Activated T-cell treated with anti-CD3 and anti-CD28 coated beads, Interleukin-2, amount 50 U/mL, for 72 hours (primary cell): ENCODE measurements around the gene BABAM2. TPM values are rescaled to one million over a fixed set of nuclear protein-coding genes. Genes with fewer than 3 reads are reported as not detected.
A peak's percentile ranks its signal among the peaks of the same experiment; 100 is the strongest.

Experiments
- ATAC-seq, 2 donors: fragments of 150-1000 bp; cut with Tn5 transposase; replicated peaks in 1 of 2; 2 replicates each; pipeline ENCODE4 v1.10.0; 2021; ENCODE audit warnings: moderate library complexity in 2 of 2, mild to moderate bottlenecking in 1 of 2
- DNase-seq, 2 donors: peaks; one replicate each; pipeline ENCODE4 v3.0.0; 2021 to 2022; ENCODE audit warnings: mixed read lengths in 1 of 2
- H3K27ac Mint-ChIP-seq: one replicate; pipeline ENCODE4 v1.8.0; 2022; ENCODE audit warnings: mild to moderate bottlenecking, moderate library complexity, mixed read lengths
- H3K27me3 Mint-ChIP-seq: one replicate; pipeline ENCODE4 v1.8.0; 2022; ENCODE audit warnings: low read depth, mixed read lengths
- H3K36me3 Mint-ChIP-seq, 2 donors: one replicate each; pipeline ENCODE4 v1.8.0; 2022; ENCODE audit warnings: mixed read lengths in 2 of 2, mild to moderate bottlenecking in 1 of 2; ENCODE audit not compliant: insufficient read depth in 2 of 2
- H3K4me1 Mint-ChIP-seq: one replicate; pipeline ENCODE4 v1.8.0; 2022; ENCODE audit warnings: low read depth, mixed read lengths
- H3K4me3 Mint-ChIP-seq, 2 donors: one replicate each; pipeline ENCODE4 v1.8.0; 2022; ENCODE audit warnings: mild to moderate bottlenecking in 2 of 2, mixed read lengths in 2 of 2, moderate library complexity in 2 of 2
- H3K9me3 Mint-ChIP-seq, 2 donors: one replicate each; pipeline ENCODE4 v1.8.0; 2022; ENCODE audit warnings: mixed read lengths in 2 of 2
- total RNA-seq, 2 donors: library from RNA; stranded (reverse); gene quantifications; one replicate each; pipeline ENCODE4 v1.2.3, GENCODE V29; 2022

BABAM2 gene
- total RNA-seq, 2 donors from 2014 or later = 96.6 to 97.2 TPM

DNA sequence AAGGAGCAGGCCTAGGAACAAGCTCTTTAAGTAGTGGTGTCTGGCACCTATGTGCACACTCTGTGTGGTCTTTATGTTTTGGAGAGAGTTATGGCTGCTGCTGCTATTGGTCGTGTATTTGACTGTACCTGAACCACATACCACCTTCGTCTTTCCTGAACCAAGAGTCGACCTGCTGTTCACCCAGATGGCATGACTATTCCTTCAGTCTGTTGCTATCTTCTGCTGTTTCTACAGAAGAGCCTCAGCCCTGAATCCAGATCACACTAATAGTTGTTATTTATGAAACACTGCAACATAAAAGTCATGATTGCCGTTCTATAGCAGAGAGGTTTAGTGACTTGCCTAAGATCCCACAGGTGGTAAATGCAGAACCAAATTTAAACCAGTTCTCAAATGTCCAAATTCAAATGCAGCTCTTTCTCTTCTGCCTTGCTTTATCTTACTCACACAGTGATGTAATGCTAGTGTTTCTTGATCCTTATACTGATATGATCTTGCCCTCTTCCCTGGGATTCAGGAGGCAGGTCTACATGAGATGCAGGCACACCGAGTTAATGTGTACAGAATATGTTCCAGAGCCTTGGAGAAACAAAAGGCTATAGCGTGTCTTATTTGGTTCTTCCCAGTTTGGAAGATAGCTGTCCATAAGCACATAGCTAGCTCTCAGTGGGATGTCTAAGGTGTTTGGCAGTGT, 380.1 kb downstream of the BABAM2 start:
- Mint-ChIP-seq H3K27ac (no peak overlapping the region), H3K4me3 (no peak overlapping the region), H3K27me3 (no peaks in the 10 kb centered on the region), H3K4me1 (peaks cover 47% of the 10 kb centered on the region), H3K36me3 (peaks cover 6 to 7% of the 10 kb centered on the region in 2 donors), H3K9me3 (peaks cover 0 to 5% of the 10 kb centered on the region in 2 donors)
- DNase-seq = no peak
- no peak for ATAC-seq

DNA sequence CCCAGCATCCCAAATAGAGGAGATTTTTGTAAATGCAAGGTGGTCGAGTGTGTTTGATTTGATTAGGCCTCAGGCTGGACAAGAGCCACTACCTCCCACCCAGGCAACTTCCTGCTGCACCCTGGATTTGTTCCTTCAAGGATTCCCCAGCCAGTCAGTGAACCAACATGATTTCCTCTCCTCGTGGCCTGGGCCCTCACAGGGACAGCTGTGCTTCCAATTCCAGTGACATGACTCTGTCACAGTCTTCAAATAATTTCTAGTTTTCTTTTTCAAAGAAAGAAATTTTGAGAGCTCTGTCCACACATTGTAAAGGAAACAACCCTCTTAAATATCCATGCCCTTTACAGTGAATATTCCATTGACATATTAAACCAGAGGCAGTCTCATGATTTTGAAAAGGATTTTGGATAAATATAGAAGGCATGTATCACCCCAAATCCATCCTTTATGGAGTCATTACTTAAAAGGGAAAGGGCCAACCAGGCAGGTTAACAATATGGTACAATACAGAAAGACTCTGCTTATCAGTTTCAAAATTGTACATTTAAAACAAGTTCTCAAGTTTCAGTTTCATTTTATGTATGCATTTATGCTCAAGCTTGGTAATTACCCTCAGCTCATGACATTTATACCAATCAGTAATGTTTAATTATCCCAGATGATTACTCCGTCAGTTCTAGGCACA, 380.8 kb downstream of the BABAM2 start:
- peak; percentile 18 to 31 for ATAC-seq
- no peaks in the 10 kb centered on the region for H3K27me3 Mint-ChIP-seq
- peak overlapping the region; percentile 40 to 75 for H3K4me3 Mint-ChIP-seq
- H3K27ac Mint-ChIP-seq = peak overlapping the region; percentile 24
- no peak for DNase-seq
- H3K9me3 Mint-ChIP-seq = peaks cover 0 to 3% of the 10 kb centered on the region in 2 donors
- peaks cover 54% of the 10 kb centered on the region for H3K4me1 Mint-ChIP-seq
- H3K36me3 Mint-ChIP-seq = peaks cover 5 to 6% of the 10 kb centered on the region in 2 donors

DNA sequence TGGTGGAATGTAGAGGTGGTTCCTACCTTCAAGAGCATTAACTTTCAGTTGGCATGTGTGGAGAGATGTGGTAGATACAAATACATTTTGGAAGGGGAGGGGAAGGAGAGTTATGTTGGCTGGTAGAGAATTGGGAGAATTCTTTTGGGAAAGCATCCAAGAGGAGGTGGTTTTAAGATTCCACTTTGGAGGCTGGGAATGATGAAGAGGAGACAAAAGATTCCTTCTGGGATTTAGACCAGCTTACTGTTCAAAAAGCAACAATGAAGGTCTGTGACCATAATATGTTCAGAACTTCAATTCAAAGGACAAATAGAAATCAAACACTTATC, 381.4 kb downstream of the BABAM2 start:
- peaks cover 0 to 3% of the 10 kb centered on the region in 2 donors for H3K9me3 Mint-ChIP-seq
- no peaks in the 10 kb centered on the region for H3K27me3 Mint-ChIP-seq
- peak overlapping the region; percentile 40 to 75 for H3K4me3 Mint-ChIP-seq
- ATAC-seq (no peak), DNase-seq (no peak)
- peaks cover 60% of the 10 kb centered on the region for H3K4me1 Mint-ChIP-seq
- peaks cover 4 to 6% of the 10 kb centered on the region in 2 donors for H3K36me3 Mint-ChIP-seq
- H3K27ac Mint-ChIP-seq = peak overlapping the region; percentile 24

DNA sequence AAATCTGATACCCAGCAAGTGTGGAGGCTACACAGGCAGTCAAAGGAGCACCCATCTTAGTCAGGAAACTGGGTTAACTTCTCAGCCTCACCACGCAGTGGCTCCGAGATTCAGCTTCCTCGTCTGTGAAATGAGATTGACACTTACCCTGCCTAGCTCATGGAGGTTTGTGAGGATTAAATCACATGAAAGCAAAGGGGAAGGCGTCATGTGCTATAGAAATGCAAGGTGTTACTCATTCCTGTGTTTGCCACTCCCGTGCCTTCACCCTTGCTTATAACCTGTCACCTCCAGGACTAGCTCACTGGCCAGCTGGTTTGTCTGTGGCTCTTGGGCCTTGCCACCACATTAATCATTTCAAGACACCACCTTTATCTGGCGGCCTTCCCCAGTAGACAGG, 383.2 kb downstream of the BABAM2 start:
- Mint-ChIP-seq H3K27me3 (no peaks in the 10 kb centered on the region), H3K4me1 (peaks cover 63% of the 10 kb centered on the region), H3K27ac (no peak overlapping the region), H3K9me3 (peaks cover 0 to 3% of the 10 kb centered on the region in 2 donors), H3K36me3 (peaks cover 4 to 9% of the 10 kb centered on the region in 2 donors), H3K4me3 (no peak overlapping the region)
- DNase-seq = peak; percentile 18 to 26
- peak; percentile 26 to 58 for ATAC-seq

DNA sequence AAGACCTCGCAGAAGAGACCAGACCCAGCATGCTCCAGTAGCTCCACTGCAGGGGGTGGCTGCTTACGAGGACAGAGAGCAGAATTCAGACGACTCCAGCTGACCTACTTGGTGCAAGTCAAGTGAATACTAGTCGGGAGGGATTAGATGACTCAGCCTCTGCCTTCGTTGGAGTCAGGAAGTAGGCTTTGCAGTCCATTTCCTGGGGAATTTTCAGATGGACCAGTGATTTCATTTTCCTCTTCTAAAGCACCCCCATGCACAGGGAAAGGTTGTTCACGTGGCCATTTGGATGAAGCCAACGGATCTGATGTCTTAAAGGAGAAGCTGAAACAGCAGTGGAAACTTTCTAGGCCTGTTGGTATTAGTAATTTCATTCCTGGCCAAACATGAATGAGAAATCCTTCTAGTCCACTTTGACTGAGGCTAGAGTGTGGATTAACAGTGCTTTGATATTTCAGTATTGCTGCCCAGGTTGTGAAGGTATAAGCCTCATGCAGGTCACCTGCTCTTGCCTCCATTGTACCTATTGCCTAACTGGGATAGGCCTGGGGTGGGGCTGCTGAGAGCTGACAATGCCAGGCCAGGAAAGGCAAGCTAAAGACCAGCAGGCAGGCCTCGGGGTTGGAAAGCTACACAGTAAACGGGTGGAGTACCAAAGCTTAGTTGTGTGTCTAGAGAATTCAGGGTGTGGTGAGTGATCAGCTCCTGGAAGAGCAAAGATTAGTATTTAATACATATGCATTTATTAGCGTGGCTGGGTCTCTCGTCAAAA, 384.6 kb downstream of the BABAM2 start:
- DNase-seq = peak in 1 of 2 donors; percentile 6
- Mint-ChIP-seq H3K27me3 (no peaks in the 10 kb centered on the region), H3K9me3 (peaks cover 0 to 3% of the 10 kb centered on the region in 2 donors), H3K4me1 (peaks cover 63% of the 10 kb centered on the region), H3K27ac (peak overlapping the region; percentile 63), H3K36me3 (peaks cover 4 to 9% of the 10 kb centered on the region in 2 donors), H3K4me3 (peak overlapping the region; percentile 36 to 59)
- ATAC-seq = no peak

DNA sequence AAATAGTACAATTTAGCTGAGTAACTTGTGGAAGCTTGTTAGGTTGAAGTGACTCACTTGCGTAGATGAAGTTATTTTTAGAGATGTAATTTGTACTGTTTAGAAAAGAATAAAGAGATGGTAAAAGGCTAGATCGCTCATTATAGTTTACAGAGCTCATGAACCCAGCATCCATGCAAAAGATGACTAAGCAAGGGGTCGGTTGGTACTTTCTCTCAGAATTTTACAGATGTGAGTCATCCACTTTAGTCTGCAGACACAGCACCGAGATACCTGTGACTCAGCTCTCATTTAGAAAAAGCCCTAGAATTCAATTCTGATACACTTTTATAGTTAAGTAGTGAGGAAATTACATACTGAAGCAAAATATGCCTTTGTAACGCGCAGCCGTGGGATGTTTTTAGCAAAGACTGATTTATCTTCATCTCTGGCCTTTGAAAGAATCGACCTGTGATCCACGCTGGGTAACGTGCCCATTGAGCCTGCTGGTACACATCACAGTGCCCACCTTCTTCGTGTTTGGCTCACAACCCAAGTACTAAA, 385.6 kb downstream of the BABAM2 start:
- Mint-ChIP-seq H3K4me1 (peaks cover 57% of the 10 kb centered on the region), H3K27me3 (no peaks in the 10 kb centered on the region), H3K9me3 (peaks cover 0 to 3% of the 10 kb centered on the region in 2 donors), H3K27ac (peak overlapping the region; percentile 50), H3K36me3 (peaks cover 6 to 7% of the 10 kb centered on the region in 2 donors), H3K4me3 (peak overlapping the region; percentile 20 to 59)
- ATAC-seq (peak; percentile 93 to 97), DNase-seq (peak; percentile 43 to 46)

DNA sequence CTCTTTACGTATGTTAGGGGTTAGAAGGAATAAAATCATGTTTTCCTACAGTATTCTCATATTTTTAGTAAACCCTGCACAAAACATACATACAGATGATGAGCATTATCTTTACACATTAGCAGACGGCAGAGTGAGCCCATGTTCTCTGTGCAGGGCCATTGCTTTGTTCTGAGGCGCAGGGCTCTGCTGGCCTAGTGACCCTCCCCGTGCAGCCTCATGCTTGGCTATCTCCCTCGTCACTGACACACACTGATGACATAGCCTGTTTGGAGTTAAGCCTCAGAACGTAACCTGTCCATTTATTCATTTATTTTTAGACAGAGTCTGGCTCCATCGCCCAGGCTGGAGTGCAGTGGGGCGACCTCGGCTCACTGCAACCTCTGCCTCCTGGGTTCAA, 386.3 kb downstream of the BABAM2 start:
- Mint-ChIP-seq H3K27me3 (no peaks in the 10 kb centered on the region), H3K9me3 (peaks cover 0 to 1% of the 10 kb centered on the region in 2 donors), H3K27ac (peak overlapping the region; percentile 50), H3K36me3 (peaks cover 4% of the 10 kb centered on the region in 2 donors), H3K4me1 (peaks cover 51% of the 10 kb centered on the region), H3K4me3 (peak overlapping the region in 1 of 2 donors; percentile 59)
- DNase-seq (no peak), ATAC-seq (no peak)

DNA sequence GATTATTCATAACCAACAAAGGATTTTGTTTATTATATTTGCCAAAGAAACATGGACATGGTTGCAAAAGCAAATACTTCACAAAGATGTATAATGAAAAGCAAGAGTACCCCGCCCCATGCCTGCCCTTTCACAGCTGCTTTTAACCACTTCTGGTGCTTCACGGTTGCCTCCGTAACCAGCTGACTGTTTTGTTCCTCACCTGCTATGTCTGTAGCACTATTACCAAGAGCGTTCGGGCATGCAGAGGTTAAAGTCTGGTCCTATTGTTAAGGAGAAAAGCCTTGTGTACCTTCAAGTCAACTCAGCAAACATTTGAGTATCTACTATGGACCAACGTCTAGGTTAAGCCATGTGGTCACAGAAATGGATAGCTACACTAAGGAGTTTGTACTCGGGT, 386.9 kb downstream of the BABAM2 start:
- ATAC-seq (no peak), DNase-seq (no peak)
- Mint-ChIP-seq H3K27me3 (no peaks in the 10 kb centered on the region), H3K9me3 (no peaks in the 10 kb centered on the region), H3K36me3 (peaks cover 3% of the 10 kb centered on the region in 2 donors), H3K4me3 (no peak overlapping the region), H3K4me1 (peaks cover 44% of the 10 kb centered on the region), H3K27ac (no peak overlapping the region)

DNA sequence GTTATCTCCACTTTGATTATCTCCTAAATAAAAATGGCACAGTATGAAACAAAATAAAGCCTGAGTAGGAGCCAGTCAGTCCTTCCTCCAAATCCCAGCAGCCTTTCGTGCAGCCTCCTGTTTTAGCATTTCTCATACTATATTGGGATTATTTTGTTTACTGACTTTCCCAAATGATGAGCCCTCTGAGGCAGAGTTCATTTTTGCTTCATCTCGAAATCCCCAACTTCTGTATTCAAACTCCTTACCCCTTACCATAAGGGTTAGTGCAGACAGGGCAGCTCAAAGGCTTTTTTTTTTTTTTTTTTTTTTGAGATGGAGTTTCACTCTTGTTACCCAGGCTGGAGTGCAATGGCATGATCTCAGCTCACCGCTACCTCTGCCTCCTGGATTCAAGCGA, 388.8 kb downstream of the BABAM2 start:
- Mint-ChIP-seq H3K27me3 (no peaks in the 10 kb centered on the region), H3K9me3 (no peaks in the 10 kb centered on the region), H3K27ac (no peak overlapping the region), H3K36me3 (peaks cover 3% of the 10 kb centered on the region in 2 donors), H3K4me1 (peaks cover 29% of the 10 kb centered on the region), H3K4me3 (no peak overlapping the region)
- ATAC-seq (no peak), DNase-seq (no peak)

DNA sequence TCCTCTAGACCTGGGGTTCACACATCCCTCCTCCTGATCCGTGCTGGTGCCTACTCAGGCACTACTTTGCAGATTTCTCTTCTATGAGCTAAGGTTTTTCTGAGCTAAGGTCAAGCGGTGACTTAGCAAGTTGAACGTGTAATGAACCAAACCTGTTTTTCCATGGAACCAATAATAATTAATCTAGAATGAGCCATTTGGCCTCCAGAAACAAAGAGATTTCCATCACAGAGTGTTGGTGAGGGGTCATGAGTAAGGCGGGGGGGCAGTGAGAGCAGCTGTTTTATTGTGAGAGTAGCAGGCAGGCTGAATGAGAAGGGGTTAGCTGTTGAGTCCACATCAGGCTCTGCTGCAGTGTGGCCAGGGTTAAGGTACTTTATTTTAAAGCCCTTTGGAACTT, 390.1 kb downstream of the BABAM2 start:
- Mint-ChIP-seq H3K4me1 (peaks cover 16% of the 10 kb centered on the region), H3K4me3 (no peak overlapping the region), H3K27me3 (no peaks in the 10 kb centered on the region), H3K9me3 (no peaks in the 10 kb centered on the region), H3K27ac (no peak overlapping the region), H3K36me3 (peaks cover 3% of the 10 kb centered on the region in 2 donors)
- no peak for ATAC-seq
- DNase-seq = no peak

DNA sequence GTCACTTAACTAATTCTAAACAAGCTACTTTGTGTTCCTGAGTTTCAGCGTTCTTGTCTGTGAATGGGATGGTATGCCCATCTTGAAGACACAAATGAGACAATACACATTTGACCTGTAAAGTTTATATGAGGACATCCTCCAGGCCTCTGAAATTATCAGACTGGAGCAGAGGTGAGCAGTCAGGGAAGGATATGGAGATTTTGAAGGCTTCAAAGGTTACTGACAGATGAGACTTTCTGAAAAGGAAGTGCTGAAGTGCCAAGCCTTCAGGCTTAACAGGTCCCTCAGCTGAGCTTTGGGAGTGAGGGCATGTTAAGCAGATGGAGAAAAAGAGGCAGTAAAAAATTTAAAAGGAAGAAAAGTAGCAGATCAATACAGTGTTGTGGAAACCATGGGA, 391.2 kb downstream of the BABAM2 start:
- Mint-ChIP-seq H3K9me3 (no peaks in the 10 kb centered on the region), H3K4me3 (no peak overlapping the region), H3K36me3 (peaks cover 3% of the 10 kb centered on the region in 2 donors), H3K27me3 (no peaks in the 10 kb centered on the region), H3K27ac (peak overlapping the region; percentile 36), H3K4me1 (peaks cover 5% of the 10 kb centered on the region)
- no peak for ATAC-seq
- DNase-seq = no peak

DNA sequence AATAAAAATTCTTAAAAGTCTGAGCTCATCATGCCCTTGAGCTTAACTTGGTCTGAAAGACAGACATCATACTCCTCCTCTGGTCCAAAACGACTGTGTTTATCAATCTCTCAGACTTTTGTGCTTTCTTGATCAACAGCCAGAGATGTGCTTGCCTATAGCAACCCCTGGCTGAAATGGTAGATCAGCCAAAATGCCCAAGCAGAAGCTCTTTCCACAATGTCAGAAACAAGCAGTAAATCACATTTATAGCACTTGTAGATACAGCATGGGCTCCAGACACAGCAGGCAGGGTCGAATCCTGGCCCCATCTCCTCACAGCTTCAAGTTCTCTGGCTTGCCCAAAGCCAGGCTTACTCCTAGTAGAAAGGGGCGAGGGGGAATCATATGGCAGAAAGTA, 391.7 kb downstream of the BABAM2 start:
- no peak for DNase-seq
- H3K9me3 Mint-ChIP-seq = no peaks in the 10 kb centered on the region
- peaks cover 3% of the 10 kb centered on the region in 2 donors for H3K36me3 Mint-ChIP-seq
- H3K27ac Mint-ChIP-seq = no peak overlapping the region
- H3K4me1 Mint-ChIP-seq = no peaks in the 10 kb centered on the region
- no peak for ATAC-seq
- H3K27me3 Mint-ChIP-seq = no peaks in the 10 kb centered on the region
- no peak overlapping the region for H3K4me3 Mint-ChIP-seq
